H1 (cell line): ENCODE results near the gene DCHS1. TPM values are rescaled to one million over a fixed set of nuclear protein-coding genes. Genes with fewer than 3 reads are reported as not detected.

Experiments
- CTCF ChIA-PET: fragments of 300-600 bp; sonication (Branson Sonifier 250); formaldehyde crosslinking; loops from one replicate; lab custom pipeline; 2021; ENCODE audit not compliant: partially characterized antibody; lab: Charles Lee
- POLR2A ChIA-PET: fragments of 300-600 bp; sonication (Branson Sonifier 250); formaldehyde crosslinking; loops from one replicate; lab custom pipeline; 2021; ENCODE audit warnings: inconsistent platforms; ENCODE audit not compliant: partially characterized antibody; lab: Charles Lee
- DNase-seq, 2 experiments: peaks; one replicate each; pipeline versions ENCODE4 v3.0.0 to v3.0.0-alpha.2; 2010 to 2022; ENCODE audit warnings: low spot score in 2 of 2, low read depth in 1 of 2, mixed read lengths in 1 of 2
- FAIRE-seq: peaks from 2 replicates; lab custom pipeline; 2011; peaks lifted over from hg19 to GRCh38; lab: Jason Lieb, UNC
- H2AFZ ChIP-seq: 2 replicates; pipeline ENCODE4 v1.8.1; 2012; ENCODE audit warnings: low read length, inconsistent platforms
- H2AK5ac ChIP-seq: 2 replicates; pipeline ENCODE4 v1.6.1; 2013; ENCODE audit warnings: low read depth, low read length
- H2BK120ac ChIP-seq: replicated peaks from 2 replicates; pipeline ENCODE3; 2013; ENCODE audit warnings: low read depth, low read length, inconsistent platforms
- H2BK12ac ChIP-seq: 2 replicates; pipeline ENCODE4 v1.6.1; 2013; ENCODE audit warnings: low read depth, low read length
- H2BK15ac ChIP-seq: 2 replicates; pipeline ENCODE4 v1.6.1; 2013; ENCODE audit warnings: low read length
- H2BK20ac ChIP-seq: 2 replicates; pipeline ENCODE4 v1.6.1; 2013; ENCODE audit warnings: low read length
- H2BK5ac ChIP-seq: 2 replicates; pipeline ENCODE4 v1.6.1; 2013; ENCODE audit warnings: low read depth, low read length
- H3K14ac ChIP-seq: 2 replicates; pipeline ENCODE4 v1.6.1; 2013; ENCODE audit warnings: inconsistent platforms; ENCODE audit not compliant: insufficient read length
- H3K18ac ChIP-seq: 2 replicates; pipeline ENCODE4 v1.6.1; 2013; ENCODE audit warnings: low read length; ENCODE audit errors: extremely low read depth
- H3K23ac ChIP-seq: 2 replicates; pipeline ENCODE4 v1.6.1; 2013; ENCODE audit warnings: inconsistent platforms; ENCODE audit not compliant: insufficient read length
- H3K23me2 ChIP-seq: 2 replicates; pipeline ENCODE4 v1.6.1; 2013; ENCODE audit warnings: low read depth, low read length
- H3K27ac ChIP-seq: 2 replicates; pipeline ENCODE4 v1.6.1; 2011; ENCODE audit warnings: low read depth, low read length, inconsistent platforms
- H3K27me3 ChIP-seq, 4 experiments: replicated peaks in 1 of 4; 1 replicate in 1 of 4; 2 replicates in 3 of 4; pipeline versions ENCODE4 v1.6.1 to v1.8.1; 2011 to 2013; ENCODE audit warnings: low read length in 3 of 4, mild to moderate bottlenecking in 3 of 4, inconsistent platforms in 2 of 4, mixed read lengths in 2 of 4, moderate library complexity in 1 of 4; ENCODE audit not compliant: control insufficient read depth in 3 of 4, insufficient read depth in 3 of 4; ENCODE audit errors: extremely low read depth in 1 of 4
- H3K36me3 ChIP-seq, 4 experiments: 2 replicates each; pipeline versions ENCODE4 v1.6.1 to v1.8.1; 2011 to 2013; ENCODE audit warnings: mild to moderate bottlenecking in 4 of 4, low read length in 3 of 4, moderate library complexity in 2 of 4, control low read depth in 1 of 4, inconsistent platforms in 1 of 4; ENCODE audit not compliant: insufficient read depth in 4 of 4, control insufficient read depth in 2 of 4
- H3K4ac ChIP-seq: replicated peaks from 2 replicates; pipeline ENCODE3; 2013; ENCODE audit warnings: low read length, low read depth, mixed read lengths, inconsistent platforms; ENCODE audit not compliant: insufficient read length
- H3K4me1 ChIP-seq, 4 experiments: replicated peaks in 1 of 4; 1 replicate in 1 of 4; 2 replicates in 3 of 4; pipeline versions ENCODE4 v1.6.1 to v1.8.1; 2011 to 2013; ENCODE audit warnings: low read length in 3 of 4, inconsistent platforms in 2 of 4, mixed read lengths in 1 of 4; ENCODE audit not compliant: insufficient read depth in 4 of 4, control insufficient read depth in 3 of 4
- H3K4me2 ChIP-seq, 2 experiments: 2 replicates each; pipeline versions ENCODE4 v1.6.1 to v1.8.1; 2011 to 2013; ENCODE audit warnings: low read depth in 2 of 2, low read length in 2 of 2, control low read depth in 1 of 2, inconsistent platforms in 1 of 2, mild to moderate bottlenecking in 1 of 2; ENCODE audit not compliant: insufficient read depth in 1 of 2
- H3K4me3 ChIP-seq, 4 experiments: fragments of 200-600, 300-600 bp in 1 of 4; sonication (generic), shearing (Covaris generic), sonication (Bioruptor Twin) in 1 of 4; 2 replicates each; pipeline versions ENCODE4 v1.5.1 to v1.8.1; 2011 to 2016; ENCODE audit warnings: low read length in 4 of 4, low read depth in 3 of 4, control low read depth in 2 of 4, inconsistent platforms in 2 of 4, mild to moderate bottlenecking in 2 of 4, mixed read lengths in 1 of 4, moderate library complexity in 1 of 4; ENCODE audit not compliant: insufficient read depth in 2 of 4; ENCODE audit errors: extremely low read depth in 1 of 4
- H3K56ac ChIP-seq: replicated peaks from 2 replicates; pipeline ENCODE3; 2013; ENCODE audit warnings: low read depth, mild to moderate bottlenecking, mixed read lengths, low read length, inconsistent platforms; ENCODE audit not compliant: insufficient read length
- H3K79me1 ChIP-seq: 2 replicates; pipeline ENCODE4 v1.6.1; 2013; ENCODE audit warnings: low read depth, low read length, control low read depth
- H3K79me2 ChIP-seq, 2 experiments: 2 replicates each; pipeline versions ENCODE4 v1.6.1 to v1.8.1; 2012 to 2013; ENCODE audit warnings: low read length in 2 of 2, mild to moderate bottlenecking in 2 of 2, inconsistent platforms in 1 of 2; ENCODE audit not compliant: insufficient read depth in 2 of 2, control insufficient read depth in 1 of 2
- H3K9ac ChIP-seq, 4 experiments: replicated peaks in 1 of 4; 1 replicate in 1 of 4; 2 replicates in 3 of 4; pipeline versions ENCODE4 v1.6.1 to v1.8.1; 2011 to 2013; ENCODE audit warnings: low read depth in 3 of 4, low read length in 3 of 4, control low read depth in 2 of 4, mild to moderate bottlenecking in 2 of 4, moderate library complexity in 2 of 4, inconsistent platforms in 1 of 4; ENCODE audit errors: extremely low read depth in 1 of 4
- H3K9me3 ChIP-seq, 2 experiments: 2 replicates each; pipeline versions ENCODE4 v1.6.1 to v1.8.1; 2012 to 2013; ENCODE audit warnings: mild to moderate bottlenecking in 2 of 2, moderate library complexity in 2 of 2, control low read depth in 1 of 2, inconsistent platforms in 1 of 2, low read depth in 1 of 2, low read length in 1 of 2, mixed read lengths in 1 of 2; ENCODE audit not compliant: insufficient read depth in 2 of 2
- H4K20me1 ChIP-seq, 2 experiments: replicated peaks in 1 of 2; 2 replicates each; pipeline versions ENCODE3 to v1.8.1; 2011 to 2013; ENCODE audit warnings: inconsistent platforms in 2 of 2, low read length in 2 of 2, mild to moderate bottlenecking in 1 of 2; ENCODE audit not compliant: insufficient read depth in 2 of 2, control insufficient read depth in 1 of 2
- H4K5ac ChIP-seq: 2 replicates; pipeline ENCODE4 v1.6.1; 2013; ENCODE audit warnings: low read length, low read depth, mixed read lengths, inconsistent platforms; ENCODE audit not compliant: insufficient read length
- H4K8ac ChIP-seq: 2 replicates; pipeline ENCODE4 v1.8.0; 2013; ENCODE audit warnings: mild to moderate bottlenecking, moderate library complexity, low read length, inconsistent platforms; ENCODE audit not compliant: insufficient read depth; ENCODE audit errors: extremely low read depth
- H4K91ac ChIP-seq: replicated peaks from 2 replicates; pipeline ENCODE3; 2013; ENCODE audit warnings: low read length, mixed read lengths, inconsistent platforms; ENCODE audit not compliant: insufficient read length
- BCL11A ChIP-seq, 2 experiments: IDR thresholded peaks; one replicate each; pipeline ENCODE4 v1.6.1; 2011; ENCODE audit warnings: low read depth in 2 of 2, low read length in 2 of 2, mild to moderate bottlenecking in 2 of 2
- PHF8 ChIP-seq: fragments of 200-600 bp; sonication (generic); conservative IDR thresholded peaks from 2 replicates; pipeline ENCODE4 v1.7.1; 2012; ENCODE audit warnings: low read depth, mild to moderate bottlenecking, inconsistent platforms, low read length, moderate library complexity
- TBP ChIP-seq: IDR thresholded peaks from 2 replicates; pipeline ENCODE4 v1.6.1; 2011; ENCODE audit warnings: low read depth, low read length, improper control_type of control experiment
- WGBS, 2 experiments: shearing (Covaris generic) in 1 of 2; methylation state at CpG; one replicate each; pipeline versions ENCODE4 v1.1.6 to v1.1.7; 2013 to 2015; ENCODE audit warnings: low lambda C conversion rate in 2 of 2, mixed read lengths in 2 of 2, inconsistent platforms in 1 of 2, low coverage in 1 of 2, missing lambda C conversion rate in 1 of 2; ENCODE audit not compliant: insufficient replicate concordance in 2 of 2, insufficient coverage in 1 of 2, insufficient read length in 1 of 2; ENCODE audit errors: extremely low coverage in 1 of 2, missing lambda C conversion rate in 1 of 2; 5-methylcytosine and 5-hydroxymethylcytosine counted together
- polyA plus RNA-seq, 7 experiments: library from polyadenylated mRNA; depleted of rRNA in 3 of 7; stranded (reverse) in 5 of 7; unstranded in 2 of 7; fragments of >200 nt in 5 of 7; fragments of 200-250 nt in 2 of 7; gene quantifications; 1 replicate in 5 of 7; 2 replicates in 1 of 7; 4 replicates in 1 of 7; pipeline versions ENCODE4 v1.2.1 to v1.2.3, GENCODE V29; 2011 to 2013; ENCODE audit warnings: missing spikeins in 2 of 7, mixed read lengths in 2 of 7
- total RNA-seq: library from RNA; stranded (reverse); fragmentation: NEBNext Ultra II Directional; extraction: Animal tissue kit (Norgen Biotek cat#: 25700); gene quantifications from 2 replicates; pipeline ENCODE4 v1.2.1, GENCODE V29; 2021
- TF ChIP-seq, protein P1 (sequence below), 3 experiments: IDR thresholded peaks; 1 replicate in 2 of 3; 2 replicates in 1 of 3; pipeline versions ENCODE4 v1.5.1 to v1.6.1; 2011; ENCODE audit warnings: low read length in 3 of 3, mild to moderate bottlenecking in 3 of 3, inconsistent platforms in 2 of 3, low read depth in 1 of 3, moderate library complexity in 1 of 3; ENCODE audit not compliant: insufficient read depth in 1 of 3; ENCODE audit errors: control extremely low read depth in 1 of 3

The DCHS1 gene
- total and polyA plus RNA-seq, 2 of the 8 experiments (the other 6 are each of a cell fraction or from before 2014, with no cell fraction given), result 8.2 to 10.5 TPM

DNA sequence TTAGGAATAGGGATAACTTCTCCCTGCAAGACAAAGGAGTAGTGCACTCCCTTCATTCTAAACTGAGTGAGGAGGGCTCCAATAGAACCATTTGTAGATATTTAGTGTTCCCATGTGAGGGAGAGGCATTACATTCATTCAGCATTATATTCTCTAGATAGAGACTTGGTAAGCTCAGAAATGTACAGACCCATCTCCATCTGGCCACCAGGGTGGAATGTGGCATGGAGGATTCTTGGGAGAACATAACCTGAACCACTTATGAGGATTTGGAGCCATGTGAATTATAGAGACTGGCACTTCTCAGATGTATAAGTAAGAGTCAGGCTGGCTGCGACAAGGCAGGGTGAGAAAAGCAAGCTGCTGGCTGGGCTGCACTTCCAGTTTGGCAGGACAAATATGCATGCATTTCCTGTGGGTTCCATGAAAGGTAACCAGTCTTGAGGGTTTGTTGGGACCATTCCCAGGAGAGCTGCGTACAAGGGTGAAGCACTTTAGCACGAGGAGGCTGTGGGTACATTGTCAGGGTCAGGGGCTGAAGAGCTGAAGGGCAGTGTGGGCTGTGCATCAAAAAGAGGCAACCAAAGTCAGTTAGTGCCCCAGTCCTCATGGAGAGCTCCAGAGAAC, 61.4 kb downstream of the DCHS1 start:
- Histone ChIP-seq H4K91ac (no peak overlapping the region), H3K18ac (no peak overlapping the region), H3K27me3 (no peaks in the 10 kb centered on the region), H3K4me3 (no peak overlapping the region), H3K14ac (no peak overlapping the region), H4K20me1 (peaks cover 0 to 4% of the 10 kb centered on the region in 2 experiments), H3K79me1 (no peaks in the 10 kb centered on the region; the same call in 1 of the 2 replicates), H2AFZ (no peak overlapping the region), H3K23ac (no peak overlapping the region), H2BK120ac (no peak overlapping the region), H3K4ac (no peak overlapping the region), H2BK12ac (0 out of 2 replicates have a peak overlapping the region, but pooled peaks have one; percentile 60), H3K27ac (no peak overlapping the region)
- TF ChIP-seq BCL11A (IDR thresholded peaks at IDR 0.05; ENCODE audit: low read depth in 2 of 2, low read length in 2 of 2) (no peak), TBP (no peak), PHF8 (no peak)
- TF ChIP-seq, protein P1, sequence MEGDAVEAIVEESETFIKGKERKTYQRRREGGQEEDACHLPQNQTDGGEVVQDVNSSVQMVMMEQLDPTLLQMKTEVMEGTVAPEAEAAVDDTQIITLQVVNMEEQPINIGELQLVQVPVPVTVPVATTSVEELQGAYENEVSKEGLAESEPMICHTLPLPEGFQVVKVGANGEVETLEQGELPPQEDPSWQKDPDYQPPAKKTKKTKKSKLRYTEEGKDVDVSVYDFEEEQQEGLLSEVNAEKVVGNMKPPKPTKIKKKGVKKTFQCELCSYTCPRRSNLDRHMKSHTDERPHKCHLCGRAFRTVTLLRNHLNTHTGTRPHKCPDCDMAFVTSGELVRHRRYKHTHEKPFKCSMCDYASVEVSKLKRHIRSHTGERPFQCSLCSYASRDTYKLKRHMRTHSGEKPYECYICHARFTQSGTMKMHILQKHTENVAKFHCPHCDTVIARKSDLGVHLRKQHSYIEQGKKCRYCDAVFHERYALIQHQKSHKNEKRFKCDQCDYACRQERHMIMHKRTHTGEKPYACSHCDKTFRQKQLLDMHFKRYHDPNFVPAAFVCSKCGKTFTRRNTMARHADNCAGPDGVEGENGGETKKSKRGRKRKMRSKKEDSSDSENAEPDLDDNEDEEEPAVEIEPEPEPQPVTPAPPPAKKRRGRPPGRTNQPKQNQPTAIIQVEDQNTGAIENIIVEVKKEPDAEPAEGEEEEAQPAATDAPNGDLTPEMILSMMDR (IDR thresholded peaks at IDR 0.05; ENCODE audit: control extremely low read depth in 1 of 3, insufficient read depth in 1 of 3, low read depth in 1 of 3, low read length in 3 of 3), result no peak
- TF ChIP-seq, all 59 proteins: peak for 0
- POLR2A ChIA-PET, result interaction anchor here (1.0 to 4.8 kb wide), 5 partner anchors 9 to 18 kb away, joined by 3 to 22 read pairs (median 6); partner anchors contain the start of genes ILK, RRP8 and TAF10
- Histone ChIP-seq H2BK20ac (no peak overlapping the region), H4K8ac (no peak overlapping the region), H2AK5ac (no peak overlapping the region), H3K4me1 (no peaks in the 10 kb centered on the region), H3K79me2 (no peaks in the 10 kb centered on the region), H2BK5ac (no peak overlapping the region; the same call in 1 of the 2 replicates), H3K23me2 (no peaks in the 10 kb centered on the region; the same call in 1 of the 2 replicates), H3K4me2 (no peak overlapping the region), H4K5ac (no peak overlapping the region), H3K36me3 (peaks cover 0 to 10% (median 1%) of the 10 kb centered on the region in 4 experiments; a peak in 3 of 8 replicates), H3K9ac (no peak overlapping the region), H2BK15ac (no peak overlapping the region), H3K9me3 (no peaks in the 10 kb centered on the region), H3K56ac (no peak overlapping the region)
- peak in 1 of 2 experiments; percentile 32 for DNase-seq
- CTCF ChIA-PET, result interaction anchor here (0.9 to 3.8 kb wide), 17 partner anchors 7 to 215 kb away, joined by 3 to 26 read pairs (median 4); partner anchors contain the start of gene RRP8
- no peak for FAIRE-seq
- 95% methylated on average over 3 of the region's 3 CpGs; no CpG with 5 or more reads in 1 of the 2 experiments for WGBS, 2 experiments
